Sigmoid colon (tissue), 4 donors: ENCODE data around the gene LRRC31.

ENCODE experiments used
- EP300 ChIP-seq, 4 donors: sonication (generic); formaldehyde crosslinking; IDR thresholded peaks; one replicate each; pipeline ENCODE4 v1.6.1; 2017; ENCODE audit warnings: antibody characterized with exemption in 4 of 4
- POLR2A ChIP-seq, 2 donors: fragments of 450-650 bp; IDR thresholded peaks; one replicate each; pipeline ENCODE4 v1.6.1; 2016; ENCODE audit warnings: antibody characterized with exemption in 2 of 2, mild to moderate bottlenecking in 2 of 2, moderate library complexity in 2 of 2
- POLR2AphosphoS5 ChIP-seq, 4 donors: sonication (generic); formaldehyde crosslinking; IDR thresholded peaks; one replicate each; pipeline ENCODE4 v1.6.1; 2017; ENCODE audit warnings: antibody characterized with exemption in 4 of 4
- TF ChIP-seq, protein P1 (sequence below), 4 experiments: fragments of 450-650 bp in 3 of 4; fragments of 200-600 bp in 1 of 4; IDR thresholded peaks; one replicate each; pipeline ENCODE4 v1.5.1; 2016 to 2019; ENCODE audit warnings: antibody characterized with exemption in 4 of 4, mild to moderate bottlenecking in 3 of 4, moderate library complexity in 2 of 4

- TF ChIP-seq POLR2AphosphoS5 (IDR thresholded peaks at IDR 0.05) (no peak), POLR2A (IDR thresholded peaks at IDR 0.05) (no peak), EP300 (IDR thresholded peaks at IDR 0.05) (no peak)
- TF ChIP-seq, protein P1, sequence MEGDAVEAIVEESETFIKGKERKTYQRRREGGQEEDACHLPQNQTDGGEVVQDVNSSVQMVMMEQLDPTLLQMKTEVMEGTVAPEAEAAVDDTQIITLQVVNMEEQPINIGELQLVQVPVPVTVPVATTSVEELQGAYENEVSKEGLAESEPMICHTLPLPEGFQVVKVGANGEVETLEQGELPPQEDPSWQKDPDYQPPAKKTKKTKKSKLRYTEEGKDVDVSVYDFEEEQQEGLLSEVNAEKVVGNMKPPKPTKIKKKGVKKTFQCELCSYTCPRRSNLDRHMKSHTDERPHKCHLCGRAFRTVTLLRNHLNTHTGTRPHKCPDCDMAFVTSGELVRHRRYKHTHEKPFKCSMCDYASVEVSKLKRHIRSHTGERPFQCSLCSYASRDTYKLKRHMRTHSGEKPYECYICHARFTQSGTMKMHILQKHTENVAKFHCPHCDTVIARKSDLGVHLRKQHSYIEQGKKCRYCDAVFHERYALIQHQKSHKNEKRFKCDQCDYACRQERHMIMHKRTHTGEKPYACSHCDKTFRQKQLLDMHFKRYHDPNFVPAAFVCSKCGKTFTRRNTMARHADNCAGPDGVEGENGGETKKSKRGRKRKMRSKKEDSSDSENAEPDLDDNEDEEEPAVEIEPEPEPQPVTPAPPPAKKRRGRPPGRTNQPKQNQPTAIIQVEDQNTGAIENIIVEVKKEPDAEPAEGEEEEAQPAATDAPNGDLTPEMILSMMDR (IDR thresholded peaks at IDR 0.05): no peak
These were observed 58.0 kb downstream of the LRRC31 start for GRCh38 chr3:169811631-169812331.
